GM21619 (cell line): ENCODE measurements around the gene HSD3B2.

Source experiments
- ATAC-seq: cut with Tn5 transposase; IDR thresholded peaks from one replicate; pipeline ENCODE4 v1.9.1; 2021; ENCODE audit not compliant: unreplicated experiment

Gene HSD3B2

DNA sequence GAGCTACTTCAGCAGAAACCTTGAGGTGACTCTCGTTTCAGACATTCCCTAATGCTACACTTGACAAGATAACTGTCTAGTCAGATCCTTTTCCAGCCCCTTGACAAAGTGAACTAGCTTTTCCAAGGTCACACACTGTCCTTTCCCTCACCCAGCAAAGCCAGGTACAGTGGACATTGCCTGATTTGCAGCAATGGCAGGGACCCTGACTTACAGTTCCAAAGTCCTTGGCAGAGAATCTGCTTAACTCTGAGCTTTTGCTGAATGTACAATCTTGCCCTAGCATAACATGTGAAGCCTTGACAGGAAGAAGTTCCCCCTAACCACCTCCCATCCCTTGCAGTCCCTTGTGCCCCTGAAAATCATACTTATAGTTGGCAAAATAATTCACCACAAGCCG lies 37.1 kb downstream of the HSD3B2 start:
- ATAC-seq: no peak

DNA sequence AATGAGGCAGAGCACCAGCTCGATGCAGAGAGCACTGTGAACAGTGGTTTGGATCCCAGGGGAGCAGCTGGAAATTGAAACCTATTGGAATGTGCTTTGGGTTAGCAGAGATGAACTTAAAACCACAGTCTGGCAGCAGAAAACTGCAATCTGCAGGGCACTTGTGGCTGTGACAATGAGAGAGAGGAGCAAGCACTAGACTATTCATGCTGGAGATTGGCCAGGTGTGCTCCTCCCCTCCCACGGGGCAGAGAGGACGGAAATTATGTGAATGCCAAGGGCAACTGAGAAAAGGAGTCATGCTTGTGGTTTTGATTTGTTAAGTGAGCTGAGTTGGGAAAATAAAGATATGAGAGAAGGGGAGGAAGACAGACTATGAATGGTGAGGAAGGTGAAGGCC lies 38.1 kb downstream of the HSD3B2 start:
- no peak for ATAC-seq

DNA sequence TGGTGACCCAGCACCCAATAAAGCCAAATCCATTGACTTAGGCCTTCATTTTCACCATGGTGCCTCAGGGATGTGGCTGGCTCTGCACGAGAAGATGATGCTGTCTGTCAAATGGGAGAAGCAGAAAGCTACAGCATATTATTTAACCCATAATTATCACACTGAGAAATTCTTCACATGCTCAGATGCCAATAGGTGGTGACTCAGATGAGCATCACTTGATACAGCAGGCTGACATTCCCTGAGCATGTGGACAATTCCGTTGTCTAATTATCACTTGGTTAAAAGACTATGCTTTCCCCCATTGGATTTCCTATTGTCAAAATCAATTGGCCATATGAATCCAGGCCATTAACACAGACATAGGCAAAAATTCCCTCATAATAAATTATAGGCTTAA lies 48.0 kb downstream of the HSD3B2 start:
- no peak for ATAC-seq

DNA sequence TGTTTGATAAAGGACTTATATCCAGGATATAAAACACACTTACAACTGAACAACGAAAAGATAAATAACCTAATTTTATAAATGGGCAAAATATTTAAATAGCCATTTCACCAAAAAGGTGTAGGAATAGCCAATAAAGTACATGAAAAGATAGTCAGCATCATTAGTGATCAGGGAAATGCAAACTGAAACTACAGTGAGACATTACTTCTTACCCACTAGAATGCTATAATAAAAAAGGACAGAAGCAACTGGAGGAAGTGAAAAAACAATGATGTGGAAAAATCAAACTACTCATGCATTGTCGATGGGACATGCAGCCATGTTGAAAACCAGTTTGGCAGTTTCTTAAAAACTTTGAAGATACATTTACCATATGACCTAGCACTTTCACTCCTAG lies 48.6 kb downstream of the HSD3B2 start:
- ATAC-seq: no peak

DNA sequence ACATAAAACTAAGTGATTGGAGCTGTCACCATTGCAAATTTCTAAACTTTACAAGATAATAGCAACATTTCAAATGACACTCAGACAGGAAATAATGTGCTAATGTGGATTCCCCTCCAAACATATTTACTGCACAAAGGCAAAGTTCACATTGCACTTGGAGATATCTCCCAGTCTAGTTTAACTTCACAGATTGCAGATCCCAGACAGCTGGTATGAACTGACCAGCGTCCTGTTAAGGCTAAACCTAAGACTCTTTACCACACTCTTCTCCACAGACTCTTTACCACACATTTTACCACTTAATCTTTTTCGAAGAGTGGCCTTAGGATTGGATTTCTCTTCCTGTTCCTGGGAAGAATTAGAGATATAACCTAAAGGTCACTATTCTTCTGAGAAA lies 51.5 kb downstream of the HSD3B2 start:
- no peak for ATAC-seq

DNA sequence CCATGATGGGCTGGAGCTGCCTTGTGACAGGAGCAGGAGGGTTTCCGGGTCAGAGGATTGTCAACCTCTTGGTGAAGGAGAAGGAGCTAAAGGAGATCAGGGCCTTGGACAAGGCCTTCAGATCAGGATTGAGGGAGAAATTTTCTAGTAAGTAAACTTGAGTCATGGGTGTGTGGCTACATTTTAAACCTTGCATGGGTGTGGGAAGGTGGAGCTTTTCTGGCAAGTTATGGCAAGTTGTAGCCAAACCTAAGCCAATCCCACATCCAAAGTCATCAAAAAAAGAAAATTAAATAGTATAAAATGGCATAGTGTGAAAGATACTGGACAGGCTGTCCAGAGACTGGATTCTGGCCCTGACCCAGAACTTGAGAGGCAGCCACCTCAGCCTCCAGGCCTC lies 52.3 kb downstream of the HSD3B2 start:
- no peak for ATAC-seq

DNA sequence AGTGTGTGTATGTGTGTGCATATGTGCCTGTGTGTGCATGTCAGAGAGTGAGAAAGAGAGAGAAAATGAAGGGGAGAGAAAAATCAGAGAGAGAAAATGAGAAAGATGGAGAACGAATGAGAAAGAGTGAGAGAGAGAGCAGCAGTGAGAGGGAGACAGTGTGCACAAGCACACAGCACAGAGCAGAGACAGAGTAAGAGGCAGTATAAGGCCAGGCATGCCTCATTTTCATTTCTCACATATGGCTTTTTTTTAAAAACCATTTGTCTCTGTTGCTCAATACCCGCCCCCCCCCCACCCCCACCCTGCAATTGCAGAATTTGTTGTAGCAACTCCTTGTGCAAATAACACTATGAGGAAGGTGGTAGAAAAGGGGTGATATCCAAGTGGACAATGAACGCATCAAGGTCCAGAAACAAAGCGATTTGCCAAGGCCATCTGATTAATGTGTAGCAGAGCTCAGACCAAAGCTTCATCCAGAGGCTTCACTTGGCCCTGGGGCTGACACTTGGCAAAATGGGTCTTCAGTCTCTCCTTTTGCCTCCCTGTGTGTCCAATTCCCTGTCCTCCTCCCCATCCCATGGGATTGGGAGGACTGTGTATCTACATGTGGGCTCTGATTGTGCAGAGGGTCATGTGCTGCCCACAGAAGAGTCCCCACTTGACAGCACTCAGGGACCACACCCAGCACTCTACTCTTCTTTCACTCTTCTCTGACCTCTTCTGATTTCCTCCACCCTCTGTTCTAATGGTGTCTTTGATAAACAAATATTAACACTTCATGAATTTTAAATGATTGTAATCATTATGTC lies 53.1 kb downstream of the HSD3B2 start:
- ATAC-seq: no peak

DNA sequence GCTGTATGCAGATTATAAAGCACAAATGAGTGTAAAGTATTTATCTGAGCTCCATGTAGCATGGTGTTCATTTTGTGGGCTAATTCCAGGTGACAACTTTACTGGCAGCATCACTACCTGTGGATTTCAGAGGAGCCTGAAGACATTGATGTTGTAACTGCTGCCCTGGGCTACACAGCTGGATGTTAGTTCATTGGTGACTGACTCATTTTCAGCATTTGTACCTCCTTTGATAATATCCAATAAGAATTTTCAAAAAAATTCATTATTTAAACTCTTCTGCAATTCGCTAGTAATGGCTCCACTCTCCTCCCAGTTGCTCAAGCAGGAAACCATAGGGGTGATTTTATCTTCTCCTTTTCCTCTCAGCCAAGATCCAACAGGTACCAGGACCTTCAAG lies 54.8 kb downstream of the HSD3B2 start:
- no peak for ATAC-seq

DNA sequence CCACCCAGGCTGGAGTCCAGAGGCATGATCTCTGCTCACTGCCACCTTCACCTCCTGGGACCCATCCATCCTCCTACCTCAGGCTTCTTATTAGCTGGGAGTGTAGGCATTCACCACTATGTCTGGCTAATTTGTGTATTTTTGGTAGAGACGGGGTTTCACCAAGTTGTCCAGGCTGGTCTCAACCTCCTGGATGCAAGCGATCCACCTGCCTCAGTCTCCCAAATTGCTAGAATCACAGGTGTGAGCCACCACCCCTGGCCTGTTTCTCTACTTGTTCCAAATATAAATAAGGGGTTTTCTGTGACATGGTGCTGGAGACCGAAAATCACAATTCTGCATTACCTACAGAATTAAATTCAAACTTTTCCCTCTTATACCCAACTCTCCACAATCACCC lies 55.4 kb downstream of the HSD3B2 start:
- no peak for ATAC-seq

DNA sequence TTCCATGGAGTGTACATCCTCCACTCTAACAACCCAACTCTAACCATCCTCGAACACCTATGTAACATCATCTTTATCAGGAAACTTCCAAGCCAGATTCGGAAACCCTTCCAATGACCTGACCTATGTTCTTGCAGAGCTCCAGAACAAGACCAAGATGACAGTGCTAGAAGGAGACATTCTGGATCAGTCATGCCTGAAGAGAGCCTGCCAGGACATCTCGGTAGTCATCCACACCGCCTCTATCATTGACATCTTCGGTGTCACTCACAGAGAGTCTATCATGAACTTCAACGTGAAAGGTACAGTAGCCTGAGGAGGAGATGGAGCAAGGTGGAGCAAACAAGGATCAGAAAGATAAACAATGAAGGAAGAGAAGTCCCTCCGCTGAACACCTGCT lies 56.0 kb downstream of the HSD3B2 start:
- ATAC-seq: no peak

DNA sequence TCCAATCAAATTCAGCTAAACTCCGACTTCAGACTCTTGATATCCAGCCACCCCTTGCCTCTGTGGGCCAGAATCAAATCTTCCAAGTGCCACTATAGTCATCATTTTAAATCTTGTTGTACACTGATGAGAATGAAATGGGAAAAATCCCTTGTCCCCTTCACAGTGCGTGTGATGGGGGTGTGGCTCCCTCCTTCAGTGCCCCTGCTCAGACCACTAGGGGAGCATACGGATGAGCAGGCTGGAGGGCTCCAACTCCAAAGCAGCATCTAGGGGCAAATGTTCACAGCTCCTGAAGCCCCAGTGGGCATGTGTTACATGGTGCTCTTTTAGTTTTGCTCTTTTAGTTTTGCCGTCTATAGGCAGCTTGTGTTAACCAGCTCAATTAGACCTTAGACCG lies 56.6 kb downstream of the HSD3B2 start:
- ATAC-seq: no peak

DNA sequence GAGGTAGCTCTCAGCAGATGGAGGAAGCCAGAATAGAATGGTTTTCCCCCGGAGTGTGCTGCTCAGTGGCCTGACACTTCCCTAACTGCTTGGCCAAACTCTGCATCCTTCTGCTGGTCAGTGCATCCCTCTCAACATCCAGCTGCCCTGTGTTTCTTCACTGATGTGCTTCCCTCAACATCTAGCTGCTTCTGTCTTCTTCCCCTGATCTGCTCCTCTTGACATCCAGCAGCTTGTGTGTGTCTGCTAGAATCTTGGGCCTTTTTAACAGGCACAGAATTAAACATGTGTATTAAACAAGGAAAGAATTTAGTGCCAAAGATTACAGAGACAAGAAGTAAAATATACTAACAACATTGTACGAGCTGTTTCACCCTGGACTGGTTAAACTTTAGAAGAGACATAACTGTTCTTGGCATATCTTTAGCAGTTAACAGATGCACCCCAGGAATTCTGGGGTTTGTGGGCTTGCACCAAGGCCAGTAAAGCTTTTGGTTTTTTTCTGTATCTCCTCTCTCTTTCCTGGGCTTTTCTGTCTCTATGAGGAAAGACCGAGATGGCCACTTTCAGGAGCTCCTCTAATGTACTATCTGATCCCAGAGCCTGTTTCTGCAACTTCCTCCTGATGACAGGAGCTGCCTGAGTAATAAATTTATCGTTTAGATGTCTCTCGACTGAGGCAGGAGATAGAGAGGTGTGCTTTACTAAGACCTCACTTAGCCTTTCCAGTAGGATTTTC lies 57.3 kb downstream of the HSD3B2 start:
- no peak for ATAC-seq
